MM.1S (cell line): Measurements from ENCODE around the gene TTC7B.

Source experiments
- DNase-seq: peaks from one replicate; pipeline ENCODE4 v3.0.0-alpha.2; 2015
- H2AFZ ChIP-seq: fragments of 300-600 bp; sonication (generic); 2 replicates; pipeline ENCODE4 v1.6.0; 2016; ENCODE audit warnings: antibody characterized with exemption, low read length
- H3F3A ChIP-seq: fragments of 300-600 bp; sonication (generic); 2 replicates; pipeline ENCODE4 v1.6.1; 2016; ENCODE audit warnings: mild to moderate bottlenecking, antibody characterized with exemption, low read length, moderate library complexity, mixed read lengths; ENCODE audit not compliant: insufficient read depth
- H3K27ac ChIP-seq: fragments of 300-600 bp; sonication (generic); 2 replicates; pipeline ENCODE4 v1.5.1; 2016; ENCODE audit warnings: mild to moderate bottlenecking, low read length
- H3K27me3 ChIP-seq: fragments of 300-600 bp; sonication (generic); replicated peaks from 2 replicates; pipeline ENCODE4 v1.6.0; 2016; ENCODE audit warnings: low read length; ENCODE audit not compliant: insufficient read depth
- H3K36me3 ChIP-seq: fragments of 300-600 bp; sonication (generic); replicated peaks from 2 replicates; pipeline ENCODE4 v1.6.1; 2016; ENCODE audit warnings: mild to moderate bottlenecking, low read length, mixed read lengths; ENCODE audit not compliant: insufficient read depth
- H3K4me1 ChIP-seq: fragments of 300-600 bp; sonication (generic); 2 replicates; pipeline ENCODE4 v1.6.1; 2016; ENCODE audit warnings: low read length, mixed read lengths
- H3K4me2 ChIP-seq: fragments of 300-600 bp; sonication (generic); 2 replicates; pipeline ENCODE4 v1.6.0; 2016; ENCODE audit warnings: low read depth, low read length
- H3K4me3 ChIP-seq: fragments of 300-600 bp; sonication (generic); 2 replicates; pipeline ENCODE4 v1.5.1; 2016; ENCODE audit warnings: low read length, mixed read lengths
- H3K79me2 ChIP-seq: fragments of 300-600 bp; sonication (generic); 2 replicates; pipeline ENCODE4 v1.6.1; 2016; ENCODE audit warnings: mixed run types, low read length, mixed read lengths
- H3K9ac ChIP-seq: fragments of 300-600 bp; sonication (generic); 2 replicates; pipeline ENCODE4 v1.6.1; 2016; ENCODE audit warnings: low read length, mixed read lengths
- H3K9me2 ChIP-seq: fragments of 300-600 bp; sonication (generic); replicated peaks from 2 replicates; pipeline ENCODE4 v1.6.1; 2016; ENCODE audit warnings: mild to moderate bottlenecking, low read length, mixed read lengths; ENCODE audit not compliant: insufficient read depth
- H3K9me3 ChIP-seq: fragments of 300-600 bp; sonication (generic); replicated peaks from 2 replicates; pipeline ENCODE4 v1.6.1; 2016; ENCODE audit warnings: mild to moderate bottlenecking, low read length, mixed read lengths; ENCODE audit not compliant: insufficient read depth
- H4K20me1 ChIP-seq: fragments of 300-600 bp; sonication (generic); 2 replicates; pipeline ENCODE4 v1.6.1; 2016; ENCODE audit warnings: mild to moderate bottlenecking, low read length, moderate library complexity, mixed read lengths; ENCODE audit not compliant: insufficient read depth
- EZH2 ChIP-seq: fragments of 300-600 bp; sonication (generic); optimal IDR thresholded peaks from 2 replicates; pipeline ENCODE3; 2017; ENCODE audit warnings: low read depth, mild to moderate bottlenecking, antibody characterized with exemption, low read length, mixed read lengths
- EZH2phosphoT487 ChIP-seq: fragments of 300-600 bp; sonication (generic); IDR thresholded peaks from 2 replicates; pipeline ENCODE4 v1.6.1; 2018; ENCODE audit warnings: antibody characterized with exemption, low read length
- TF ChIP-seq, protein P1 (sequence below): fragments of 300-600 bp; sonication (generic); IDR thresholded peaks from 2 replicates; pipeline ENCODE4 v1.5.1; 2016; ENCODE audit warnings: antibody characterized with exemption, low read length, mixed read lengths

TTC7B gene

DNA sequence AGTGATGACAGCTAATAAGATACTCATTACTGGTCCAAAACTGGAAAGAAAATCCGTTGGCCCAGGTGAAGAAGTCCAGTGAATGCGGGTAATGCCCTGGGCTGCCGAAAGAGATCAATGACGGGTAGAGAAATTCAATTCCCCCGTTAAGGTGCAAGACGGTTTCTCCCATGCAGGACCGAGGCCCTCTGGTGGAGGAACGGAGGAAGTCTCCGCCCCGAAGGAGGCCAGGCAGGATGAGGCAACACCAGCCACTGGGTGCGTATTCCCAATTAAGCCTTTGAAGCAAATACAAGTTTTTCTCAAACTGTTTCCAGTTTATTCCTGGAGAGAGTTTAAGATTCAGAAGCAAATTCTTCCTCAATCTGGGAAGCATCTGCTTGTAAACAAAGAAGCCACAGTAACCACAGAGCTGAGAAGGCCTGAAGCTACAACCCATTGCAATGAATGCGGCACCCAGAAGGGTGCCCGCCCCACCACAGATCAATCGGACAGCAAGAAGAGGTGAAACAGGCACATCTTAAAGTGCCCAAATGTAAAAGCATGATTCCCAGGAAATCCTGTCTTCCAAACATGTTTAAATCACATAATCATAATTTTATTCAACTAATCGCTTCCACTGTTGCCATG is 118.5 kb downstream of the TTC7B start:
- no peaks in the 10 kb centered on the region for H3K9me3 ChIP-seq
- no peak overlapping the region for H3K4me3 ChIP-seq
- H3K36me3 ChIP-seq = no peaks in the 10 kb centered on the region
- H3K27ac ChIP-seq = no peak overlapping the region
- H3K4me1 ChIP-seq = peaks cover 14% of the 10 kb centered on the region; the same call in 1 of the 2 replicates
- no peaks in the 10 kb centered on the region for H3K27me3 ChIP-seq
- no peaks in the 10 kb centered on the region for H3F3A ChIP-seq
- H4K20me1 ChIP-seq = no peaks in the 10 kb centered on the region
- H3K4me2 ChIP-seq = no peak overlapping the region
- no peaks in the 10 kb centered on the region for H3K9me2 ChIP-seq
- TF ChIP-seq, protein P1, sequence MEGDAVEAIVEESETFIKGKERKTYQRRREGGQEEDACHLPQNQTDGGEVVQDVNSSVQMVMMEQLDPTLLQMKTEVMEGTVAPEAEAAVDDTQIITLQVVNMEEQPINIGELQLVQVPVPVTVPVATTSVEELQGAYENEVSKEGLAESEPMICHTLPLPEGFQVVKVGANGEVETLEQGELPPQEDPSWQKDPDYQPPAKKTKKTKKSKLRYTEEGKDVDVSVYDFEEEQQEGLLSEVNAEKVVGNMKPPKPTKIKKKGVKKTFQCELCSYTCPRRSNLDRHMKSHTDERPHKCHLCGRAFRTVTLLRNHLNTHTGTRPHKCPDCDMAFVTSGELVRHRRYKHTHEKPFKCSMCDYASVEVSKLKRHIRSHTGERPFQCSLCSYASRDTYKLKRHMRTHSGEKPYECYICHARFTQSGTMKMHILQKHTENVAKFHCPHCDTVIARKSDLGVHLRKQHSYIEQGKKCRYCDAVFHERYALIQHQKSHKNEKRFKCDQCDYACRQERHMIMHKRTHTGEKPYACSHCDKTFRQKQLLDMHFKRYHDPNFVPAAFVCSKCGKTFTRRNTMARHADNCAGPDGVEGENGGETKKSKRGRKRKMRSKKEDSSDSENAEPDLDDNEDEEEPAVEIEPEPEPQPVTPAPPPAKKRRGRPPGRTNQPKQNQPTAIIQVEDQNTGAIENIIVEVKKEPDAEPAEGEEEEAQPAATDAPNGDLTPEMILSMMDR = peak; percentile 74
- TF ChIP-seq EZH2 (no peak), EZH2phosphoT487 (no peak)
- no peak overlapping the region for H2AFZ ChIP-seq
- DNase-seq = peak; percentile 37
- H3K9ac ChIP-seq = no peak overlapping the region
- no peaks in the 10 kb centered on the region for H3K79me2 ChIP-seq

DNA sequence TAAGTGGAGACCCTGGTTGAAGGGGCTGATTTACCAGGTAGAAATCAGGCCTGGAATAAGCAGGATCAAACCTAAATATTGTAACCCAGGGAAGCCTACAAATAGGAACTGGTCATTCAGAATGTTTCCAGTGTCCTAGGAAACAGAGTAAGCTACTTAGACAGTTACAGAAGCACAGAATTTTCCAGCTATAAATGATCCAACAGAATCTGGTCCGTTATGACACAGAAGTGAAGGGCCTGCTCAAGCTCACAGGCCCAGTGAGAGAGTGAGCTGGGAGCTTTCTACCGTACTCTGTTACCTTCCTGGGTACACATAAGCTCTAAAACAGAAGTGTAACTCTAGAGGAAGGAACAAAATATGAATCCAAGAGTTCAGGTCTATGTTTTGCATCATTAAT is 119.1 kb downstream of the TTC7B start:
- Histone ChIP-seq H3F3A (no peaks in the 10 kb centered on the region), H3K79me2 (no peaks in the 10 kb centered on the region), H2AFZ (no peak overlapping the region), H3K4me3 (no peak overlapping the region), H3K4me1 (peaks cover 14% of the 10 kb centered on the region; the same call in 1 of the 2 replicates), H3K27ac (no peak overlapping the region), H3K9me2 (no peaks in the 10 kb centered on the region), H3K9me3 (no peaks in the 10 kb centered on the region), H3K27me3 (no peaks in the 10 kb centered on the region), H3K9ac (no peak overlapping the region), H3K4me2 (no peak overlapping the region), H4K20me1 (no peaks in the 10 kb centered on the region), H3K36me3 (no peaks in the 10 kb centered on the region)
- TF ChIP-seq, protein P1 = no peak
- TF ChIP-seq EZH2phosphoT487 = no peak
- TF ChIP-seq EZH2 = no peak
- DNase-seq = no peak

GRCh38 chr14:90696720-90697119 is 119.5 kb downstream of the TTC7B start:
- Histone ChIP-seq H3K9ac (no peak overlapping the region), H3K27me3 (no peaks in the 10 kb centered on the region), H3K4me2 (no peak overlapping the region), H3K4me1 (peaks cover 14% of the 10 kb centered on the region; the same call in 1 of the 2 replicates), H4K20me1 (no peaks in the 10 kb centered on the region), H3K36me3 (no peaks in the 10 kb centered on the region), H3K9me3 (no peaks in the 10 kb centered on the region), H3K4me3 (no peak overlapping the region), H3K27ac (no peak overlapping the region), H2AFZ (no peak overlapping the region), H3K79me2 (no peaks in the 10 kb centered on the region), H3K9me2 (no peaks in the 10 kb centered on the region), H3F3A (no peaks in the 10 kb centered on the region)
- DNase-seq = no peak
- no peak for TF ChIP-seq EZH2phosphoT487

GRCh38 chr14:90695997-90696660 is 120.1 kb downstream of the TTC7B start:
- Histone ChIP-seq H3F3A (no peaks in the 10 kb centered on the region), H3K36me3 (no peaks in the 10 kb centered on the region), H3K27me3 (no peaks in the 10 kb centered on the region), H4K20me1 (no peaks in the 10 kb centered on the region), H3K9me3 (no peaks in the 10 kb centered on the region), H3K4me2 (no peak overlapping the region), H3K4me1 (peaks cover 14% of the 10 kb centered on the region; the same call in 1 of the 2 replicates), H3K27ac (no peak overlapping the region), H3K9ac (no peak overlapping the region), H3K79me2 (no peaks in the 10 kb centered on the region), H3K9me2 (no peaks in the 10 kb centered on the region), H3K4me3 (no peak overlapping the region), H2AFZ (no peak overlapping the region)
- TF ChIP-seq EZH2 = no peak
- no peak for TF ChIP-seq EZH2phosphoT487
- TF ChIP-seq, protein P1 = no peak
- DNase-seq = no peak
